Osteoblast (primary cell): ENCODE measurements around the gene PSKH1. TPM values are rescaled to one million over a fixed set of nuclear protein-coding genes. Genes with fewer than 3 reads are reported as not detected.
"Not testable (repeated sequence)": the region's sequence is repeated elsewhere in the genome, so short reads cannot be mapped to it uniquely, and the experiment has no call there.

ENCODE experiments used
- DNase-seq: peaks from one replicate; pipeline ENCODE4 v3.0.0; 2011; ENCODE audit warnings: low spot score, mixed read lengths; ENCODE audit not compliant: insufficient read length; ENCODE audit errors: missing footprints
- H2AFZ ChIP-seq: 2 replicates; pipeline ENCODE4 v1.6.0; 2011; ENCODE audit warnings: mild to moderate bottlenecking, low read length
- H3K27ac ChIP-seq: 2 replicates; pipeline ENCODE4 v1.5.1; 2011; ENCODE audit warnings: mild to moderate bottlenecking, low read depth, low read length, moderate library complexity
- H3K27me3 ChIP-seq: 2 replicates; pipeline ENCODE4 v1.6.0; 2012; ENCODE audit warnings: mild to moderate bottlenecking, control low read depth, inconsistent platforms, low read length, moderate library complexity; ENCODE audit not compliant: insufficient read depth
- H3K36me3 ChIP-seq: 2 replicates; pipeline ENCODE4 v1.5.1; 2011; ENCODE audit warnings: mild to moderate bottlenecking, low read length, control low read depth, moderate library complexity; ENCODE audit not compliant: insufficient read depth
- H3K4me1 ChIP-seq: 2 replicates; pipeline ENCODE4 v1.5.1; 2011; ENCODE audit warnings: mild to moderate bottlenecking, low read length, control low read depth, moderate library complexity; ENCODE audit not compliant: insufficient read depth
- H3K4me2 ChIP-seq: 2 replicates; pipeline ENCODE4 v1.6.0; 2011; ENCODE audit warnings: mild to moderate bottlenecking, low read length; ENCODE audit not compliant: insufficient read depth
- H3K4me3 ChIP-seq: fragments of 200-600 bp; sonication (generic); 3 replicates; pipeline ENCODE4 v1.5.1; 2012; ENCODE audit warnings: mild to moderate bottlenecking, low read length, inconsistent platforms; ENCODE audit not compliant: insufficient read depth
- H3K79me2 ChIP-seq: 2 replicates; pipeline ENCODE4 v1.6.0; 2012; ENCODE audit warnings: mild to moderate bottlenecking, low read length, control low read depth, inconsistent platforms; ENCODE audit not compliant: insufficient read depth
- H3K9me3 ChIP-seq: 2 replicates; pipeline ENCODE4 v1.5.1; 2011; ENCODE audit warnings: low read depth, low read length, control low read depth
- H4K20me1 ChIP-seq: 2 replicates; pipeline ENCODE4 v1.6.0; 2012; ENCODE audit warnings: mild to moderate bottlenecking, low read length, control low read depth; ENCODE audit not compliant: insufficient read depth
- total RNA-seq: library from RNA; depleted of rRNA; stranded (reverse); fragments of >200 nt; gene quantifications from 2 replicates; pipeline ENCODE4 v1.2.3, GENCODE V29; 2012
- TF ChIP-seq, protein P1 (sequence below): IDR thresholded peaks from 2 replicates; pipeline ENCODE4 v1.5.1; 2011; ENCODE audit warnings: mild to moderate bottlenecking, low read depth, low read length, moderate library complexity; ENCODE audit errors: extremely low read depth

The PSKH1 gene
- total RNA-seq, 1 donor, result 18.5 TPM

DNA sequence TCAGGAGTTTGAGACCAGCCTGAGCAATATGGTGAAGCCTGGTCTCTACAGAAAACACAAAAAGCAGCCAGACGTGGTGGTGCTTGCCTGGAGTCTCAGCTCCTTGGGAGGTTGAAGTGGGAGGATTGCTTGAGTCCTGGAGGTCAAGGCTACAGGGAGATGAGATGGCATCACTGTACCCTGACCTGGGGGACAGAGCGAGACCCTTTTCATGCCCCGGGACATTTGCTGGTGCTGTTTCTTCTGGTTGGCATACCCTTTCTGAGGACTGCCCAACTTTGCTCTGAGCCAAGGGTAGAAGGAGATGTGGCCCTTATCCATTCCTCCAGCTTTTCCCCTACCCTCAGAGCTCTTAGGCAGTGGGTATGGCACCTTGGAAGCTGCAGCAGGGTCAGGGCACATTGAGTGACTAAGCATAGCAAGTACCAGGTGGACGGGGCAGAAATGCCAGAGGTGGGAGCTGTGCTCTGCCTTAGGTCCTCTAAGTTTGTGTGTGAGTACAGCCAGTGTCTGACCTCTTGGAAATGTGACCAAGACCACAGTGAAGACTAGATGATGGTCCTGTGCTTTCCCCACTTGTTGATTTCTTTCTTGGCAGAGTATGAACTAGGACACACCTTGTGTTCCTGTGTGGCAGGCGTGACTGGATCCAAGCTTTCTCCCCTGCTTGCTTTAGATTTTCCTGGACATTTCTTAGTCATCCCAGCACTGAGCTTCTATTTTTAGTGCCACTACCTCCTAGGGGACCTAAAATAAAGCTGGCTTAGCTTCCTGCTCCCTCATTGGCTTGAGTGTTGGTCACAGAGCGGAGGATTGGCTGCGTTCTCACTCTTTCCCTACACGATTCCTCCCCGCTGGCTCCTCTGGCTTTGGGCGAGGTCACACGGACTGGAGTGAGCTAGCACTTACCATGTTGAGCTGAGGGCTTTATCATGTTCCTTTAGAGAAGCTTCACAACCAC is 30.2 kb upstream of the PSKH1 start:
- Histone ChIP-seq H3K4me1 (peaks cover 44% of the 10 kb centered on the region), H3K79me2 (peaks cover 95% of the 10 kb centered on the region), H4K20me1 (peaks cover 46% of the 10 kb centered on the region), H3K27me3 (no peaks in the 10 kb centered on the region), H3K9me3 (no peaks in the 10 kb centered on the region), H3K4me2 (peak overlapping the region; percentile 71), H3K27ac (peak overlapping the region; percentile 89), H3K36me3 (peaks cover 47% of the 10 kb centered on the region), H2AFZ (no peak overlapping the region), H3K4me3 (peak overlapping the region; percentile 27)
- TF ChIP-seq, protein P1, sequence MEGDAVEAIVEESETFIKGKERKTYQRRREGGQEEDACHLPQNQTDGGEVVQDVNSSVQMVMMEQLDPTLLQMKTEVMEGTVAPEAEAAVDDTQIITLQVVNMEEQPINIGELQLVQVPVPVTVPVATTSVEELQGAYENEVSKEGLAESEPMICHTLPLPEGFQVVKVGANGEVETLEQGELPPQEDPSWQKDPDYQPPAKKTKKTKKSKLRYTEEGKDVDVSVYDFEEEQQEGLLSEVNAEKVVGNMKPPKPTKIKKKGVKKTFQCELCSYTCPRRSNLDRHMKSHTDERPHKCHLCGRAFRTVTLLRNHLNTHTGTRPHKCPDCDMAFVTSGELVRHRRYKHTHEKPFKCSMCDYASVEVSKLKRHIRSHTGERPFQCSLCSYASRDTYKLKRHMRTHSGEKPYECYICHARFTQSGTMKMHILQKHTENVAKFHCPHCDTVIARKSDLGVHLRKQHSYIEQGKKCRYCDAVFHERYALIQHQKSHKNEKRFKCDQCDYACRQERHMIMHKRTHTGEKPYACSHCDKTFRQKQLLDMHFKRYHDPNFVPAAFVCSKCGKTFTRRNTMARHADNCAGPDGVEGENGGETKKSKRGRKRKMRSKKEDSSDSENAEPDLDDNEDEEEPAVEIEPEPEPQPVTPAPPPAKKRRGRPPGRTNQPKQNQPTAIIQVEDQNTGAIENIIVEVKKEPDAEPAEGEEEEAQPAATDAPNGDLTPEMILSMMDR, result no peak
- peak; percentile 93 for DNase-seq

DNA sequence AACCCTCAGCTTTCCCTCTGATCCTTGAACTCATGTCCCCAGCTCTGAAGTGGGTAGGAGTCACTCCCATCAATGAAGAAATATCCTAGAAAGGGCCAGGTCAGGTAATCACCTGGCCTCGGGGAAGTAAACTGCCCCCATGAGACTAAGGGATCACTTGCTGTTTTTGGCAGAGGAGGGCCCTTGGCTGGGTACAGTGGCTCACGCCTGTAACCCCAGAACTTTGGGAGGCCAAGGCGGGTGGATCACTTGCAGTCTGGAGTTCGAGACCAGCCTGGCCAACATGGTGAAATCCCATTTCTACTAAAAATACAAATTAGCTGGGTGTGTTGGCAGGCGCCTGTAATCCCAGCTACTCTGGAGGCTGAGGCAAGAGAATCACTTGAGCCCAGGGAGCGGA is 29.0 kb upstream of the PSKH1 start:
- not testable (repeated sequence) for H3K27me3 ChIP-seq, H3K9me3 ChIP-seq, H3K4me3 ChIP-seq, H2AFZ ChIP-seq, DNase-seq
- peaks cover 92% of the 10 kb centered on the region for H3K79me2 ChIP-seq
- H3K27ac ChIP-seq, result peak overlapping the region; percentile 89
- peak overlapping the region; percentile 71 for H3K4me2 ChIP-seq
- peaks cover 44% of the 10 kb centered on the region for H4K20me1 ChIP-seq
- peaks cover 58% of the 10 kb centered on the region for H3K36me3 ChIP-seq
- peaks cover 37% of the 10 kb centered on the region for H3K4me1 ChIP-seq

DNA sequence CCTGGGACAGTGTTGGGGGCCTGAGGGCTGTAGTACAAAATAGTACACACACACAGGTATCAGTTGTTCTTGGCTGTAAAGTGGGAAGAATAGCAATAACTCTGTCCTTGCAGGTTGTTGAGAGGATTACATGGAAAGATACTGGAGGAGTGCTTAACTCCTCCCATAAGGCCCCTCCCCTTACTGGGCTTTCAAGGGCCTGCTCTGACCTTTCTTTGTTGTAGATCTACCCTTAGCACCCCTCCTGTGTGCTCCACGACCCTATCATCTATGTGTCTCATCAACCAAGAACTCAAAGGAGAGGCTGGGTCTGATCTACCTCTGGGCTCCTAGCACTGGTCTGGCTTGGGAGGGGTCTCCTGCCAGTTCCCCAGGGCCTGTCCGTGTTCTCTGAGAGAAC is 28.5 kb upstream of the PSKH1 start:
- H3K4me2 ChIP-seq, result no peak overlapping the region
- peaks cover 37% of the 10 kb centered on the region for H3K4me1 ChIP-seq
- H3K9me3 ChIP-seq, result no peaks in the 10 kb centered on the region
- H3K36me3 ChIP-seq, result peaks cover 59% of the 10 kb centered on the region
- H4K20me1 ChIP-seq, result peaks cover 44% of the 10 kb centered on the region
- H3K79me2 ChIP-seq, result peaks cover 87% of the 10 kb centered on the region
- no peaks in the 10 kb centered on the region for H3K27me3 ChIP-seq
- no peak overlapping the region for H2AFZ ChIP-seq
- peak; percentile 22 for DNase-seq
- peak overlapping the region; percentile 56 for H3K27ac ChIP-seq
- H3K4me3 ChIP-seq, result no peak overlapping the region
- TF ChIP-seq, protein P1, result no peak

DNA sequence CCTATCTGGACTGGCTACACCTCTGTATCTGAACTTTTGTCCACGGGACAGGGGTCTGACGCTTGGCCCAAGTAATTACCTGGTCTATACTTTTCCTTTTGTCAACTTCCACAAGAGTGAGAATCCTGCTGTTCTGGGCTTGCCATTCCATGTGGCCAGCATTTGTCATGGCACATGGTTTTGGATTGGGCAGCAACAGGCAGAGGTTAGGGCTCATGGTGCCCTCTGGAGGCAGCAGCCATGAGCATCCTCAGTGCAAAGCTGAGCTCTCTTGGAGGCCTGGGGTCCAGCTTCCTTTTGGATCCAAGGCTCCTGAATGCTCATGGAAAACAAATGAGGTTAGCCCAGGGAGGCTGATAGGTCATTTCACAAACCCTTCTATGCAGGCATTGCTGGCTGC is 27.7 kb upstream of the PSKH1 start:
- H3K36me3 ChIP-seq, result peaks cover 63% of the 10 kb centered on the region
- peaks cover 37% of the 10 kb centered on the region for H3K4me1 ChIP-seq
- H3K27me3 ChIP-seq, result no peaks in the 10 kb centered on the region
- peaks cover 42% of the 10 kb centered on the region for H4K20me1 ChIP-seq
- peak; percentile 89 for DNase-seq
- no peak overlapping the region for H2AFZ ChIP-seq
- TF ChIP-seq, protein P1, result peak; percentile 66
- H3K79me2 ChIP-seq, result peaks cover 82% of the 10 kb centered on the region
- H3K4me2 ChIP-seq, result no peak overlapping the region
- no peak overlapping the region for H3K4me3 ChIP-seq
- H3K9me3 ChIP-seq, result no peaks in the 10 kb centered on the region
- H3K27ac ChIP-seq, result peak overlapping the region; percentile 56
